Erythroblast (primary cell): ENCODE results near the gene TXLNB.

Experiments
- DNase-seq, 2 experiments: peaks; one replicate each; lab custom pipeline; 2025; lab: John Stamatoyannopoulos, UW
- GATA1 ChIP-seq: IDR thresholded peaks from 2 replicates; pipeline ENCODE4 v1.6.1; 2011; ENCODE audit warnings: low read depth, mild to moderate bottlenecking, control low read depth, low read length, moderate library complexity
- POLR2A ChIP-seq: IDR thresholded peaks from 2 replicates; pipeline ENCODE4 v1.6.1; 2011; ENCODE audit warnings: mild to moderate bottlenecking, low read length

TXLNB gene

GRCh38 chr6:139205843-139206242 is 86.0 kb downstream of the TXLNB start:
- DNase-seq = no peak
- TF ChIP-seq POLR2A (no peak), GATA1 (no peak)

DNA sequence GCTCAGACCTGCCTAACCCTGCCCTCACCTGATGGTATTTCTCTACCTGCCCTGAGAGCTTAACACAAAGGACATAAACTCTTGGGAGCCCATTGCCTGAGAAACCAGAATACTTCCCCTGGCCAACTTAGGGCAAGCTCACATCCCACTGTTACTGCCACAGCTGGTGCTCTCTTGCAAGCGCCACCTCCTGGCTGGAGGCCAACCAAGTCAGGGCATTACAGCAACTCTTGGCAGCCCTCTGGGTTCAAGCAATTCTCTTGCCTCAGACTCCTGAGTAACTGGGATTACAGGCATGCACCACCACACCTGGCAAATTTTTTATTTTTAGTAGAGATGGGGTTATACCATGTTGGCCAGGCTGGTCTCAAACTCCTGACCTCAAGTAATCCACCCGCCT is 86.8 kb downstream of the TXLNB start:
- DNase-seq = no peak
- TF ChIP-seq POLR2A (no peak), GATA1 (no peak)

DNA sequence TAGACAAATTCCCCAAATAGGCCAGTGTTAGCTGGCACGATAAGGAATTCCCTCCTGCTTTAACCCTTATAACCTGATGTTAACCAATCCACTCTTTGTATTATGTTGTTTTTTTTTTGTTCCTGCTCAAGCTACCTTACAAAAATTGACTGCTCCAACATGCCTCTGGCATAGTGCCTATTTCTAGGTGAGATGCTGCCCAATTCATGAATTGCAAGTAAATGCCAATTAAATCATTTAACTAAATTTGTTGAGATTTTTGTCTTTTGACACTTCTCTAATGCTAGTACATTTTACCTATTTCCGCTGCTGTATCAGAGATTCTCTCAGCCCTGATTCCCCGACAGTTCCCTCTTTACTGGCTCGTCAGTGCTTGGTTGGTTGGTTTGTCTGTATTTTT is 90.4 kb downstream of the TXLNB start:
- no peak for DNase-seq

DNA sequence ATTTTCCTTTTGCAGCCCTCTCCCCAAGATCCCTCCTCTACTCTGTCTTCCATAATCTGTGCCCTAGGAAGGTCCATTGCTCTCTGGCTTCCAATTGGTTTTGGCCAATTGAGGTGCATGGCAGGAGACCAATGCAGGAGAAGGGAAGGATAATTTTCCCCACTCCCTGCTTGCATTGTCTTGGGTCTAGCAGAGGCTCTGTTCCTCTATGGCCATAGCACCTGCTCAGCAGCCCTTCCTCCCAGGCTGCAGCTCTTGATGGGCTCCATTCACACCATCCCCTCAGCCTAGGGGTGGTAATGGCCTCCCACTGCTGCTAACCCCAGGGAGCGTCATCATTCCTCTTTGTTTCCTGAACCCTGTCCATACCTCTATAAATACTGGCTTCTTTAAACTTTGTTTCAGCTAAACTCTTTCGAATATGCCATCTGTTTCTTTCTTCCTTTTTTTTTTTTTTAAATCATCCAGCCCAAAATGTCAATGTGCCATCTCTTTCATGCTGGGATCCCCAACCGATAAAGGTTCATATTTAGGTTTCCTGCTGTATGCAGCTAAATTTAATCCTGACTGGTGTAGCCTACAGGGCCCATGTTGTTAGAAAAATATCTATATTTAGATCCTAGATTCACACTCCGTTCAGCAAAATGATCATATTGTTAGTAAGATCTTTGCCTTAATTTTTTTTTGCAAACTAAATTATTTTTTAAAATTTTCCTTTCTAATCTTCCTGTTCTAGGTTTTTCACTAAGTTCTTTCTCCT is 93.1 kb downstream of the TXLNB start:
- TF ChIP-seq POLR2A = no peak
- no peak for TF ChIP-seq GATA1

More for the DNA sequence above, 90.4 kb downstream of the TXLNB start:
- TF ChIP-seq POLR2A = no peak
- no peak for TF ChIP-seq GATA1

GRCh38 chr6:139194740-139195139 is 97.1 kb downstream of the TXLNB start:
- no peak for TF ChIP-seq GATA1
- no peak for TF ChIP-seq POLR2A
- no peak for DNase-seq

More for the DNA sequence above, 93.1 kb downstream of the TXLNB start:
- DNase-seq = no peak
